Body of pancreas (tissue), 4 donors: ENCODE measurements around the gene AUTS2.

Experiments used
- CTCF ChIP-seq, 7 experiments: fragments of 450-650 bp in 4 of 7; fragments of 200-600 bp in 3 of 7; sonication (generic) in 3 of 7; IDR thresholded peaks; one replicate each; pipeline ENCODE4 v1.5.1; 2016 to 2019; ENCODE audit warnings: antibody characterized with exemption in 7 of 7
- POLR2A ChIP-seq, 3 donors: fragments of 450-650 bp; IDR thresholded peaks; one replicate each; pipeline ENCODE4 v1.6.1; 2016; ENCODE audit warnings: antibody characterized with exemption in 3 of 3, mild to moderate bottlenecking in 2 of 3

GRCh38 chr7:70340236-70340635, 742.0 kb downstream of the AUTS2 start:
- TF ChIP-seq CTCF (IDR thresholded peaks at IDR 0.05) (no peak), POLR2A (IDR thresholded peaks at IDR 0.05) (no peak)
